ENCODE data around the gene DNAJC28.
"Not testable (repeated sequence)": the region's sequence is repeated elsewhere in the genome, so short reads cannot be mapped to it uniquely, and the experiment has no call there.

DNAJC28 gene

DNA sequence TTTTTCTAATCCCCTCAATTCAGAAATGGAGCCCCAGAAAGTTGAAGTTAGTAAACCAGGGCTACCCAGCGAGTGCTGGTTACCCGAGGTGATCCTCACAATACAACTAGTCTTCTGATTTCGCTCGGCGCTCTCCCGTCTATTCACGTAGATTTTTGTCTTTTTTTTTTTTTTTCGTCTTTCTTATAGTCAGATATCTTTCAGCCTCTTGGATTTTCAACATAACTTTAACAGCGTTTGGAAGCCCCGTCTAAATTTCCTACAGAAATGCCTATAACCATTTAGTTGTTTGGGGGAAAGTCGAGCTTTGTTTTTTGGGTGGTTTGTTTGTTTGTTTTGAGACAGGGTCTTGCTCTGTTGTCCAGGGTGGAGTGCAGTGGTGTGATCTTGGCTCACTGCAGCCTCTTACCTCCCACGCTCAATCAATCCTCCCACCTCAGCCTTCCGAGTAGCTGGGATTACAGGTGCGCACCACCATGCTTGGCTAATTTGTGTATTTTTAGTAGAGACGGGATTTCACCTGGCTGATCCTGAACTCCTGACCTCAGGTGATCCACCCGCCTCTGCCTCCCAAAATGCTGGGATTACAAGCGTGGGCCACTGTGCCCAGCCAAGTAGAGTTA lies 10.9 kb downstream of the DNAJC28 start:
- DNase-seq: no peak

GRCh38 chr21:33479679-33480480 lies 11.6 kb downstream of the DNAJC28 start, which contains the start of gene TMEM50B:
Gene TMEM50B, minus strand, starts transcription at chr21:33479974. Its CDS starts 11,089 bp downstream, at chr21:33468885.
- DNase-seq: peak; percentile 94 to 96

DNA sequence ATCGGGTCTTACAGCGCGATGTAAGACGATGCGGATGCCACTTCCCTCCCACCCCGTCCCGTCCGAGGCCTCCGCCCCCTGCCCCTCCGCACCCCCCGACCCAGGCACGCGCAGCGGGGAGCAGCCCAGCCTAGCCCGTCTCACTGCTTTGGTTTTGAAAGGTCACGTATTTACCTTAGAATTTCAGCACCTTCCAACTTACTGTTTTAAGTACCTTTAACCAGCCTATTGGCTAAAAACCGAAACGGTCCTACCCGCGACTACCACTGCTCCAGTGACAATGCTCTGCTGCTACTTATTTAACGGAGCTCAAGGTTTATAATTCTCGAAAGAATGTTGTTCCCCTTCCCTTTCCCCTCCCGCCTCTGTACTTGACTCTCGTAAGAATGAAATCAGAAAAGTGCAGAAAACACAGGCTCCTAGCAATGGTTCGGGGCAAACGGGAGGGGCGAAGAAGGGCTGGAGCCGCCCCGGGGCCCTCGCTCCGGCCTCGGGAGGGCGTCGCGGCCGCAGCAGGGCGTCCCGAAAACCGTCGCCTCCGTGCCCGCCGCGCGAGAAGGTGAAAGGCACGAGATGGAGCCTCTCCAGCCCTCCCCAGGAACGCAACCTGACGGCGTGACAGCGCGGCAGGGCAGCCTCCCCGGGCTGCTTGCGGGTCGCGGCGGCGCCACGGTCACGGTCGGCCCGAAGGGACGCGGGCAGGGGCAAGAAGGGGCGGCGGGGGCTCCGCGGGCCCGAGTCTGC lies 12.4 kb downstream of the DNAJC28 start:
- DNase-seq: peak; percentile 50 to 52

GRCh38 chr21:33478182-33478581 lies 13.3 kb downstream of the DNAJC28 start:
- no peak for DNase-seq

DNA sequence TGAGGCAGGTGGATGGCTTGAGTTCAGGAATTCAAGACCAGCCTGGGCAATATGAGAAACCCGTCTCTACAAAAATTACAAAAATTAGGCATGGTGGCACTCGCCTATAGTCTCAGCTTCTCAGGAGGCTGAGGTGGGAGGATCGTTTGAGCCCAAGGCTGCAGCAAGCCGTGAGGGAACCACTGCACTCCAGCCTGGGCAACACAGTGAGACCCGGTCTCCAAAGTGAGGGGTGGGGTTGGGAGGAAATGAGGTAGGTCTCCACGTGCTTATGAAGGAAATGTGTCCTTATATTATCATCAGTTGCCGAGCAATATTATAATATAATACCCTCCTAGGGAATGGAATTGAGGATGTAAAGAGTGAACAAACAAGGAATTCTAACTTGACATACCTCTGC lies 14.4 kb downstream of the DNAJC28 start:
- no peak for DNase-seq

DNA sequence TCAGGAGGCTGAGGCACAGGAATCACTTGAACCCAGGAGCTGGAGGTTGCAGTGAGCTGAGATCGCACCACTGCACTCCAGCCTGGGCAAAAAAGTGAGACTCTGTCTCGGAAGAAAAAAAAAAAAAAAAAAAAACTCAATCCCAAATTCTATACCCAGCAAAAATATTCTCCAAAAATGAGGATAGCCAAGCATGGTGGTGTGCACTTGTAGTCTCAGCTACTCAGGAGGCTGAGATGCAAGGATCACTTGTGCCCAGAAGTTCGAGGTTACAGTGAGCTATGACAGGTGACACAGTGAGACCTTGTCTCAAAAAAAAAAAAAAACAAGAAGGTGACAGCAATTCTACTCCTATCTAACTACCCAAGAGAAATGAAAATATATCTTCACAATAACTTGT lies 18.2 kb downstream of the DNAJC28 start:
- no peak for DNase-seq

GRCh38 chr21:33470701-33471100 lies 20.8 kb downstream of the DNAJC28 start:
- no peak for DNase-seq

DNA sequence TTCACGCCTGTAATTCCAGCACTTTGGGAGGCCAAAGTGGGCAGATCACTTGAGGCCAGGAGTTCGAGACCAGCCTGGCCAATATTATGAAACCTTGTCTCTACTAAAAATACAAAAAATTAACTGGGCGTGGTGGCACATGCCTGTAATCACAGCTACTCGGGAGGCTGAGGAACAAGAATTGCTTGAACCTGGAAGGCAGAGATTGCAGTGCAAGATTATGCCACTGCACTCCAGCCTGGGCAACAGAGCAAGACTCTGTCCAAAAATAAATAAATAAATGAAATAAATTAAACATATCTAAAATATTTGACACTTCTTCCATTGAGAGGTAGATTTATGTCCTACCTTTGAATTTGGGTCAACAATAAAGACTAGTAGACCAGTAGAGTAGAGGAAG lies 22.3 kb downstream of the DNAJC28 start:
- not testable (repeated sequence) for DNase-seq

- no peak for DNase-seq
These were observed 29.8 kb downstream of the DNAJC28 start for GRCh38 chr21:33461538-33462250.

DNA sequence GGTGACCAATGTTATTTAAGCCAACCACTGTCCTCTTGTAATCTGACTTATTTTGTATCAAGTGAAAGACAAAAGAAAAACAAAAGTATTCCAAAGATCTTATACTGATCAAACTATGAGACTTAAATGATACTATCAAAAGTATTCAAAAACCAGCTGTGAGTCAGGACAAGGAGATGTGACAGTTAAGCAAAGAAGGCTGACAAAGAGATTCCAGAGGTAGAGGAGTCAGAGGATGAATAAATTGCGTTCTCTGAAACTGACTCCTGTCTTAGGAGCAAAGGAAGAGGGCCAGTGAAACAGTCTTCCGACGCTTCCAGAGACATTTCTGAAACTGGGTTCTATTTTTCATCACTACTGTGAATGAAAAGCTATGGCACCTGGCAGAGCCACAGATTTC lies 32.7 kb downstream of the DNAJC28 start:
- no peak for DNase-seq

- DNase-seq: no peak
These were observed 35.6 kb downstream of the DNAJC28 start for GRCh38 chr21:33455686-33456446.

DNA sequence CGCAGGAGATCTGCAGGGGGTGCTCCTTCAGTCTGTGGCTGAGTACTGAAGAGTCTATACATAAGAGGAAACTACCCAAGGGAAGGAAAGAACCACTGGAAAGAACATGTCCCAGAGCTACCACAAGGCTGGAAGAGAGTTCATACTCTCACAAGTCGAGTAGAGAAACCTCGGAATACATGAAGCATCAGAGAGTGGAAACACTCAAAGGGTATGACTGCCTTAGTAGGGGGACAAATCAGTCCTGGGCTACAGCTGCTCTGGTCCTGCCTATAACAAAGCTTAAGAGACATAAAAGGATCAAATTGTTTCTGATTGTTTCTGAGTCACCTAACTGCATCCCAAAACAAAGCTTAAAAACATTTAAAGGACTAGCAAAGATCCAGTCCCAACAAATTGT lies 39.2 kb downstream of the DNAJC28 start:
- no peak for DNase-seq

GRCh38 chr21:33451634-33452071 lies 39.9 kb downstream of the DNAJC28 start:
- no peak for DNase-seq

DNA sequence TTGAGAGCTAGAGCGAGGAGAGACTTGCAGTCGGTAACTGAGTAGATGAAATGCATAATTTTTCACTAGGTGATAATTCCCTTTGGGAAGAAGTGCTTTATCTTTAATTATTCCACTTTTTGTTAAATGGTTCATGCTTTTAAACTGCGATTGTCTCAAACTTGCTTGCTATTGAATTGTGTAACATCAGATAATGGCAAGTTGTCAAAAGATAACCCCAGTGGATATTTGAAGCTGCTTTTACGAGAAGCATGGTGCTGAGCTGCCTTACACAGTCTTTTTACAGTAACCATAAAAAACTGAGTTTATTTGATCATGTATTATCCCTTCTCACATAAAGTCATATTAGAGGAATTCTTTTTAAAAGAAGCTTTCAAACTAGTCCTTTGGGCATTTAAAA lies 41.9 kb downstream of the DNAJC28 start:
- DNase-seq: no peak

DNA sequence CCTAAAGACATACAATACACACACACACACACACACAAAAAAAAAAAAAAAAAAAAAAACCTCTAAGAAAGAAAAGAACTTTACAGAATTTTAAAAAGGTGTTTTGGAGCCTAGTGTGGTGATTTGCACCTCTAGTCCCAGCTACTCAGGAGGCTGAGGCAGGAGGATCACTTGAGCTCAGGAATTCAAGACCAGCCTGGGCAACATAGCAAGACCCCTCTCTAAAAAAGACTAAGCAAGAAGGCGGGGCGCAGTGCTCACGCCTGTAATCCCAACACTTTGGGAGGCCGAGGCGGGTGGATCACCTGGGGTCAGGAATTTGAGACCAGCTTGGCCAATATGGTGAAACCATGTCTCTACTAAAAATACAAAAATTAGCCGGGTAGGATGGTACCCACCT lies 44.9 kb downstream of the DNAJC28 start:
- not testable (repeated sequence) for DNase-seq

GRCh38 chr21:33444499-33444898 lies 47.0 kb downstream of the DNAJC28 start:
- DNase-seq: no peak

DNA sequence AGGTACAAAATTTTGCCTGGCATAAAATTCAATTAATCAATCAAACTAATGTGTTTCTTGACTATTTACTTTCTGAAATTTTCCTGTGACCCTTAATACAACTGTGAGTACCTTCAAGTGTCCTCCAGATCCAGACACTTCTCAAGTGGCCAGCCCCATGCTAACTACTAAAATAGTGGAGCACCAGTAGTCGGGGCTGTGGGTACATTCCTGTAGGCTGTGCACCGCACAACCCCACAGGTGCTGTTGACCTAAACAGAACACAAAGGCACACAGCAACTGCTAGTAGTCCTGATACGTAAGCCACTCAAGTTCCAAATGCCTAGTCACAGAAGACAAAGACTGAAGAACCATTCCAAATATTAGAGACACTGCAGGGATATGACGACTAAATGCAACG lies 48.3 kb downstream of the DNAJC28 start:
- DNase-seq: no peak

DNA sequence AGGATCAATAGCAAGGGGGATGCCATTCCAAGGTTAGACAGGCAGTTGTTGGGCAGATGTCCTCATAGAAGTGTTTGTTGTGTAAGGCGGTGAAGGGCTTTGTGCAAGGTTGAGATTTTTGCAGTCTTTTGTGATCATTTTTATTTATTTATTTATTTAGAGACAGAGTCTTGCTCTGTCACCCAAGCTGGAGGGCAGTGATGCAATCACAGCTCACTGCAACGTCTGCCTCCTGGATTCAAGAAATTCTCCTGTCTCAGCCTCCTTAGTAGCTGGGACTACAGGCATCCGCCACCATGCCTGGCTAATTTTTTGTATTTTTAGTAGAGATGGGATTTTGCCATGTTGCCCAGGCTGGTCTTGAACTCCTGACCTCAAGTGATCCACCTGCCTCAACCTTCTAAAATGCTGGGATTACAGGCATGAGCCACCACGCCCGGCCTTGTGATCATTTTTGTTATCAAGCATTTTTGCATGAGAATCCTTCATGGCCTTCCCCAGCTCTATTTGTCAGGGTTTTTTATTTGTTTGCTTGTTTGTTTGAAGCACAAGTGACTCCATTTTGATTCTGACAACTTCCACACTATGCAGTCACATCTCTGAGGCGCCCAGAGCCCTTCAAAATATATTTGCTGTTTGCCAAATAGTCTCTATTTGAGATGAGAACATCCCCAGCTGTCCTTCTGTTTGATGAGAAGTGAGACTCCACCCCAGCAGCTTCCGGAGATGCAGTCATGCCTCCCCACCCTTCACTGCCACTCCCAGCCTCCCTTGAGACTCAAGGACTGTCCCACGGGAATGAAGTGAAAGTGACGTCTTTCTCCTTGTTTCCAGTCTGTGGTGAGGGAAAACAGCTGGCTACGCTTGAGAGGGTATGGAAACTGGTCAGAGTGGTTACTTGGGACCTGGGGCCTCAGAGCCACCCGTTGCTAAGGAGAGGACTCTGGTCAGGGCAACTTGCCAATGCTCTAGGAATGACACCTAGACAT lies 49.7 kb downstream of the DNAJC28 start:
- no peak for DNase-seq

All from stimulated activated CD4-positive, alpha-beta T cell treated with anti-CD3 and anti-CD28 coated beads, Interleukin-2, amount 100 ng/mL, for 24 hours (primary cell).